B cell (primary cell): ENCODE results near the gene NOL3. TPM values are rescaled to one million over a fixed set of nuclear protein-coding genes. Genes with fewer than 3 reads are reported as not detected.

ENCODE experiments used
- ATAC-seq: fragments of 200-7000 bp; cut with Tn5 transposase; one replicate; pipeline ENCODE4 v1.10.0; 2021; ENCODE audit warnings: low read depth, mild to moderate bottlenecking, moderate number of reproducible peaks, moderate library complexity
- CTCF ChIA-PET: fragments of 350-600 bp; sonication (Branson Sonifier 250); formaldehyde crosslinking; loops from one replicate; lab custom pipeline; 2021; ENCODE audit warnings: antibody characterized with exemption, inconsistent platforms; lab: Charles Lee
- POLR2A ChIA-PET: fragments of 350-600 bp; sonication (Branson Sonifier 250); formaldehyde crosslinking; loops from one replicate; lab custom pipeline; 2021; ENCODE audit warnings: antibody characterized with exemption; lab: Charles Lee
- DNase-seq: peaks from one replicate; pipeline ENCODE4 v3.0.0; 2013
- H2AFZ ChIP-seq: 2 replicates; pipeline ENCODE4 v1.6.1; 2012; ENCODE audit warnings: mild to moderate bottlenecking, low read depth, low read length; ENCODE audit not compliant: insufficient read depth, poor library complexity, severe bottlenecking
- H3K27ac ChIP-seq, 2 donors: 1 replicate in 1 of 2; 2 replicates in 1 of 2; pipeline ENCODE4 v1.5.1; 2012 to 2013; ENCODE audit warnings: low read length in 2 of 2, mild to moderate bottlenecking in 2 of 2, moderate library complexity in 1 of 2
- H3K27me3 ChIP-seq, 4 experiments: fragments of 200-600 bp in 1 of 4; sonication (generic) in 1 of 4; replicated peaks in 1 of 4; 1 replicate in 2 of 4; 2 replicates in 2 of 4; pipeline versions ENCODE4 v1.6.1 to v1.7.0; 2013 to 2016; ENCODE audit warnings: low read length in 3 of 4, mild to moderate bottlenecking in 2 of 4, mixed read lengths in 1 of 4, moderate library complexity in 1 of 4; ENCODE audit not compliant: insufficient read depth in 4 of 4, control insufficient read depth in 3 of 4; ENCODE audit errors: control extremely low read depth in 1 of 4
- H3K36me3 ChIP-seq, 2 experiments: replicated peaks in 1 of 2; 1 replicate in 1 of 2; 2 replicates in 1 of 2; pipeline versions ENCODE4 v1.6.1 to v1.7.1; 2013; ENCODE audit warnings: low read length in 1 of 2; ENCODE audit not compliant: insufficient read depth in 2 of 2, control insufficient read depth in 1 of 2; ENCODE audit errors: control extremely low read depth in 1 of 2, extremely low read depth in 1 of 2
- H3K4me1 ChIP-seq, 2 donors: fragments of 200-600 bp in 1 of 2; sonication (generic) in 1 of 2; 1 replicate in 1 of 2; 2 replicates in 1 of 2; pipeline versions ENCODE4 v1.5.1 to v1.6.1; 2013 to 2017; ENCODE audit warnings: low read length in 2 of 2; ENCODE audit not compliant: control insufficient read depth in 2 of 2, insufficient read depth in 2 of 2
- H3K4me2 ChIP-seq: replicated peaks from 2 replicates; pipeline ENCODE3; 2012; ENCODE audit warnings: mild to moderate bottlenecking, low read depth, low read length; ENCODE audit not compliant: poor library complexity, severe bottlenecking
- H3K4me3 ChIP-seq, 5 experiments: fragments of 200-600 bp in 1 of 5; sonication (generic) in 1 of 5; 1 replicate in 3 of 5; 2 replicates in 2 of 5; pipeline versions ENCODE4 v1.5.1 to v1.7.0; 2011 to 2016; ENCODE audit warnings: low read length in 4 of 5, mild to moderate bottlenecking in 4 of 5, low read depth in 2 of 5, control low read depth in 1 of 5, moderate library complexity in 1 of 5; ENCODE audit not compliant: insufficient read depth in 1 of 5; ENCODE audit errors: control extremely low read depth in 1 of 5, extremely low read depth in 1 of 5
- H3K79me2 ChIP-seq: fragments of 200-600 bp; sonication (generic); one replicate; pipeline ENCODE4 v1.6.0; 2016; ENCODE audit warnings: low read length; ENCODE audit not compliant: control insufficient read depth, insufficient read depth
- H3K9ac ChIP-seq: fragments of 200-600 bp; sonication (generic); 2 replicates; pipeline ENCODE4 v1.6.1; 2017; ENCODE audit warnings: mild to moderate bottlenecking, low read length, moderate library complexity
- H3K9me3 ChIP-seq, 3 donors: one replicate each; pipeline versions ENCODE4 v1.6.1 to v1.7.1; 2013; ENCODE audit warnings: low read length in 2 of 3; ENCODE audit not compliant: control insufficient read depth in 2 of 3, insufficient read depth in 1 of 3; ENCODE audit errors: control extremely low read depth in 1 of 3
- H4K20me1 ChIP-seq: 2 replicates; pipeline ENCODE4 v1.6.0; 2012; ENCODE audit warnings: mild to moderate bottlenecking, low read length; ENCODE audit not compliant: insufficient read depth, control insufficient read depth, poor library complexity, severe bottlenecking
- H3K27ac Mint-ChIP-seq: one replicate; pipeline ENCODE4 v1.8.0; 2021; ENCODE audit warnings: mixed read lengths
- H3K27me3 Mint-ChIP-seq: one replicate; pipeline ENCODE4 v1.8.0; 2021; ENCODE audit warnings: mixed read lengths
- H3K4me1 Mint-ChIP-seq: one replicate; pipeline ENCODE4 v1.8.0; 2021; ENCODE audit warnings: mixed read lengths
- H3K4me3 Mint-ChIP-seq: one replicate; pipeline ENCODE4 v1.8.0; 2021; ENCODE audit warnings: mixed read lengths
- H3K9me3 Mint-ChIP-seq: one replicate; pipeline ENCODE4 v1.8.0; 2022; ENCODE audit warnings: mixed read lengths; ENCODE audit not compliant: insufficient read depth
- EZH2 ChIP-seq: IDR thresholded peaks from 2 replicates; pipeline ENCODE4 v1.6.1; 2012; ENCODE audit warnings: borderline replicate concordance, low read depth, mild to moderate bottlenecking, moderate library complexity, low read length; ENCODE audit not compliant: insufficient read depth, poor library complexity, severe bottlenecking
- WGBS: methylation state at CpG from one replicate; pipeline ENCODE4 v1.1.5; 2013; ENCODE audit warnings: missing lambda C conversion rate; ENCODE audit not compliant: insufficient coverage; 5-methylcytosine and 5-hydroxymethylcytosine counted together
- intact Hi-C: fragments of 100-400 bp; cut with micrococcal nuclease; formaldehyde crosslinking; loops from one replicate; pipeline ENCODE4 v1.10.0; 2022
- polyA plus RNA-seq: library from polyadenylated mRNA; depleted of rRNA; stranded (reverse); fragments of >200 nt; gene quantifications from 2 replicates; pipeline ENCODE4 v1.2.3, GENCODE V29; 2012
- total RNA-seq, 2 donors: library from RNA; stranded (reverse); fragments of 120-200 nt in 1 of 2; gene quantifications; 1 replicate in 1 of 2; 2 replicates in 1 of 2; pipeline versions ENCODE4 v1.2.3 to v1.2.4, GENCODE V29; 2013 to 2022
- TF ChIP-seq, protein P1 (sequence below): fragments of 200-600 bp; IDR thresholded peaks from one replicate; pipeline ENCODE4 v1.8.0; 2022; ENCODE audit warnings: antibody characterized with exemption, mild to moderate bottlenecking

Gene NOL3
- total and polyA plus RNA-seq, 2 donors (not counting 1 experiment from before 2014, with no cell fraction given), result 0.60 to 0.96 TPM

DNA sequence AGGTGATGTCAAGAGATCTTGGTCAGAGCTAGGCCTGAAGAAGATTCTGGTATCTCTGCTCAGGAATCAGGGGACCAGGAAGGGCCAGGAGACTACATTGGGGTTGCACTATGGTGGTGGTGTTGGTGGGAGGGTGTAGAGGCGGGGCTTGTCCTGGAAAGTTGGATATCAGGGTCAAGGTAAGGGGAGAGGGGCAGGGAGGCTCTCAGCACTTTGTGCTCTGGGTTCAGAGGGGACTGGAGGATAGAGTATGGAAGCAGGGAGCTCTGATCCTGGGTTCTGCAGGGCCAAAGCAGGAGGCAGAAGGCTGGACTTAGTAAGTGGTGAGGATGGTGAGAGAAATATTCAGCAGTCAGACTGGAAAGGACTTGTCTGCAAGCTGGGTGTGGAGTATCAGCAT is 3.0 kb downstream of the NOL3 start:
- Histone ChIP-seq H4K20me1 (no peaks in the 10 kb centered on the region), H2AFZ (peak overlapping the region; percentile 50), H3K9me3 (peaks cover 0 to 26% (median 0%) of the 10 kb centered on the region in 3 donors), H3K79me2 (no peaks in the 10 kb centered on the region), H3K4me2 (peak overlapping the region; percentile 98), H3K27me3 (peaks cover 0 to 87% (median 60%) of the 10 kb centered on the region in 4 experiments), H3K36me3 (no peaks in the 10 kb centered on the region), H3K9ac (peak overlapping the region; percentile 63), H3K4me3 (peak overlapping the region in 1 of 5 experiments; percentile 59), H3K4me1 (peaks cover 45 to 48% of the 10 kb centered on the region in 2 donors), H3K27ac (no peak overlapping the region)
- Mint-ChIP-seq H3K4me3 (peak overlapping the region; percentile 87), H3K4me1 (peaks cover 36% of the 10 kb centered on the region), H3K9me3 (no peaks in the 10 kb centered on the region), H3K27me3 (peaks cover 63% of the 10 kb centered on the region), H3K27ac (no peak overlapping the region)
- ATAC-seq (no peak), DNase-seq (no peak)
- TF ChIP-seq EZH2, result no peak
- TF ChIP-seq, protein P1, sequence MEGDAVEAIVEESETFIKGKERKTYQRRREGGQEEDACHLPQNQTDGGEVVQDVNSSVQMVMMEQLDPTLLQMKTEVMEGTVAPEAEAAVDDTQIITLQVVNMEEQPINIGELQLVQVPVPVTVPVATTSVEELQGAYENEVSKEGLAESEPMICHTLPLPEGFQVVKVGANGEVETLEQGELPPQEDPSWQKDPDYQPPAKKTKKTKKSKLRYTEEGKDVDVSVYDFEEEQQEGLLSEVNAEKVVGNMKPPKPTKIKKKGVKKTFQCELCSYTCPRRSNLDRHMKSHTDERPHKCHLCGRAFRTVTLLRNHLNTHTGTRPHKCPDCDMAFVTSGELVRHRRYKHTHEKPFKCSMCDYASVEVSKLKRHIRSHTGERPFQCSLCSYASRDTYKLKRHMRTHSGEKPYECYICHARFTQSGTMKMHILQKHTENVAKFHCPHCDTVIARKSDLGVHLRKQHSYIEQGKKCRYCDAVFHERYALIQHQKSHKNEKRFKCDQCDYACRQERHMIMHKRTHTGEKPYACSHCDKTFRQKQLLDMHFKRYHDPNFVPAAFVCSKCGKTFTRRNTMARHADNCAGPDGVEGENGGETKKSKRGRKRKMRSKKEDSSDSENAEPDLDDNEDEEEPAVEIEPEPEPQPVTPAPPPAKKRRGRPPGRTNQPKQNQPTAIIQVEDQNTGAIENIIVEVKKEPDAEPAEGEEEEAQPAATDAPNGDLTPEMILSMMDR, result no peak
- POLR2A ChIA-PET, result no interaction called here
- CTCF ChIA-PET, result interaction anchor here (0.7 to 1.8 kb wide), 4 partner anchors 10 to 1357 kb away, joined by 3 to 6 read pairs (median 4); no protein-coding TSS in a partner anchor
- 100% methylated on average over 1 of the region's 1 CpG for WGBS
- intact Hi-C loops, result no loop called here
